Tibial artery (tissue), 4 donors: Measurements from ENCODE around the gene SERPINB5.

Experiments
- DNase-seq, 2 donors: peaks; one replicate each; pipeline ENCODE4 v3.0.0-alpha.2; 2019
- H3K27ac ChIP-seq, 2 donors: fragments of 200-600 bp; sonication (generic) in 1 of 2; 1 replicate in 1 of 2; 2 replicates in 1 of 2; pipeline ENCODE4 v1.5.1; 2018 to 2019; ENCODE audit warnings: mild to moderate bottlenecking in 1 of 2
- H3K27me3 ChIP-seq, 2 donors: fragments of 200-600 bp; sonication (generic) in 1 of 2; one replicate each; pipeline versions ENCODE4 v1.5.1 to v1.6.0; 2016 to 2019
- H3K36me3 ChIP-seq, 3 donors: fragments of 200-600 bp; sonication (generic) in 2 of 3; one replicate each; pipeline ENCODE4 v1.5.1; 2016 to 2019; ENCODE audit warnings: mild to moderate bottlenecking in 2 of 3
- H3K4me1 ChIP-seq, 4 donors: fragments of 200-600 bp; sonication (generic) in 2 of 4; 1 replicate in 3 of 4; 2 replicates in 1 of 4; pipeline ENCODE4 v1.5.1; 2016 to 2019
- H3K4me3 ChIP-seq, 2 donors: fragments of 200-600 bp; sonication (generic) in 1 of 2; 1 replicate in 1 of 2; 2 replicates in 1 of 2; pipeline ENCODE4 v1.5.1; 2018 to 2019; ENCODE audit warnings: mild to moderate bottlenecking in 2 of 2
- H3K9me3 ChIP-seq, 3 donors: fragments of 200-600 bp; sonication (generic) in 1 of 3; one replicate each; pipeline ENCODE4 v1.5.1; 2016 to 2019
- intact Hi-C: fragments of 100-400 bp; cut with DNase I; formaldehyde crosslinking; loops from one replicate; pipeline ENCODE4 v1.15.0; 2023; ENCODE audit warnings: low total_unique reads
- TF ChIP-seq, protein P1 (sequence below), 2 experiments: fragments of 200-600 bp in 1 of 2; fragments of 450-650 bp in 1 of 2; IDR thresholded peaks; one replicate each; pipeline ENCODE4 v1.5.1; 2017 to 2019; ENCODE audit warnings: antibody characterized with exemption in 2 of 2, mild to moderate bottlenecking in 1 of 2, moderate library complexity in 1 of 2

Gene SERPINB5

GRCh38 chr18:63465059-63465458, 11.7 kb upstream of the SERPINB5 start:
- H3K36me3 ChIP-seq = no peaks in the 10 kb centered on the region
- no peaks in the 10 kb centered on the region for H3K9me3 ChIP-seq
- no peak overlapping the region for H3K27ac ChIP-seq
- peaks cover 0 to 3% of the 10 kb centered on the region in 2 donors for H3K27me3 ChIP-seq
- DNase-seq = no peak
- intact Hi-C loops = no loop called here
- TF ChIP-seq, protein P1, sequence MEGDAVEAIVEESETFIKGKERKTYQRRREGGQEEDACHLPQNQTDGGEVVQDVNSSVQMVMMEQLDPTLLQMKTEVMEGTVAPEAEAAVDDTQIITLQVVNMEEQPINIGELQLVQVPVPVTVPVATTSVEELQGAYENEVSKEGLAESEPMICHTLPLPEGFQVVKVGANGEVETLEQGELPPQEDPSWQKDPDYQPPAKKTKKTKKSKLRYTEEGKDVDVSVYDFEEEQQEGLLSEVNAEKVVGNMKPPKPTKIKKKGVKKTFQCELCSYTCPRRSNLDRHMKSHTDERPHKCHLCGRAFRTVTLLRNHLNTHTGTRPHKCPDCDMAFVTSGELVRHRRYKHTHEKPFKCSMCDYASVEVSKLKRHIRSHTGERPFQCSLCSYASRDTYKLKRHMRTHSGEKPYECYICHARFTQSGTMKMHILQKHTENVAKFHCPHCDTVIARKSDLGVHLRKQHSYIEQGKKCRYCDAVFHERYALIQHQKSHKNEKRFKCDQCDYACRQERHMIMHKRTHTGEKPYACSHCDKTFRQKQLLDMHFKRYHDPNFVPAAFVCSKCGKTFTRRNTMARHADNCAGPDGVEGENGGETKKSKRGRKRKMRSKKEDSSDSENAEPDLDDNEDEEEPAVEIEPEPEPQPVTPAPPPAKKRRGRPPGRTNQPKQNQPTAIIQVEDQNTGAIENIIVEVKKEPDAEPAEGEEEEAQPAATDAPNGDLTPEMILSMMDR (IDR thresholded peaks at IDR 0.05) = no peak
- no peaks in the 10 kb centered on the region for H3K4me1 ChIP-seq
- H3K4me3 ChIP-seq = no peak overlapping the region

DNA sequence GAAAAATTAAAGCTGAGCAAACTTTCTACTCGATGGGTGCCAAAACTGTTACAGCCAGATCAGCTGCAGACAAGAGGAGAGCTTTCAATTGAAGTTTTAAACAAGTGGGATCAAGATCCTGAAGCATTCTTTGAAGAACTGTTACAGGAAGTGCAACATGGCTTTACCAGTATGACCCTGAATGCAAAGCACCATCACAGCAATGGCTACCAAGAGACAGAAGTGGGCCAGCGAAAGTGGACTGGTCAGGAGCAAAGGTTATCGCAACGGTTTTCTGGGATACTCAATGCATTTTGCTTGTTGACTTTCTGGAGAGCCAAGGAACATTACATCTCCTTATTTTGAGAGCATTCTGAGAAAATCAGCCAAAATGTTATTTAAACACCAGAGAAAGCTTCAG, 9.1 kb upstream of the SERPINB5 start:
- Histone ChIP-seq H3K9me3 (no peaks in the 10 kb centered on the region), H3K27ac (no peak overlapping the region), H3K27me3 (peaks cover 0 to 3% of the 10 kb centered on the region in 2 donors), H3K4me1 (no peaks in the 10 kb centered on the region), H3K4me3 (no peak overlapping the region), H3K36me3 (no peaks in the 10 kb centered on the region)
- TF ChIP-seq, protein P1 (IDR thresholded peaks at IDR 0.05) = no peak
- DNase-seq = no peak
- intact Hi-C loops = no loop called here

DNA sequence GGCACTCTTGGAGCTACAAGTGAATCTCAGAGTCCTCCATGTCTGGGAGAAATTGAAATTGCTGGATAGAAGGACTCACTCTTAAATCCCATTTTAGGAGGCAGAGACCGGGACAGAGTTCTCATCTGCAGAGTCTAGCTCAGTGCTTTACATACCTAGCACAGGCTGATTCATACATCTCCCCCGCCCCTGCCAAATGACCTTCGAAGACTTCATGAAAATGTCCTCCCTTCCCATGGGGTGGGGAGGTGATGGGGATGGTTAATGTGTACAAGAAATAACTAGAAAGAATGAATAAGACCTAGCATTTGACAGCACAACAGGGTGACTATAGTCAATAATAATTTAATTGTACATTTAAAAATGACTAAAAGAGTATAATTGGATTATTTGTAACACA, 8.2 kb upstream of the SERPINB5 start:
- Histone ChIP-seq H3K27ac (no peak overlapping the region), H3K4me1 (no peaks in the 10 kb centered on the region), H3K9me3 (no peaks in the 10 kb centered on the region), H3K36me3 (no peaks in the 10 kb centered on the region), H3K27me3 (peaks cover 0 to 3% of the 10 kb centered on the region in 2 donors), H3K4me3 (no peak overlapping the region)
- TF ChIP-seq, protein P1 (IDR thresholded peaks at IDR 0.05) = no peak
- intact Hi-C loops = no loop called here
- DNase-seq = no peak

GRCh38 chr18:63470751-63471150, 6.0 kb upstream of the SERPINB5 start:
- no peaks in the 10 kb centered on the region for H3K9me3 ChIP-seq
- no peaks in the 10 kb centered on the region for H3K4me1 ChIP-seq
- no peak for DNase-seq
- no peak overlapping the region for H3K27ac ChIP-seq
- H3K4me3 ChIP-seq = no peak overlapping the region
- H3K27me3 ChIP-seq = no peaks in the 10 kb centered on the region
- TF ChIP-seq, protein P1 (IDR thresholded peaks at IDR 0.05) = no peak
- intact Hi-C loops = no loop called here
- no peaks in the 10 kb centered on the region for H3K36me3 ChIP-seq

DNA sequence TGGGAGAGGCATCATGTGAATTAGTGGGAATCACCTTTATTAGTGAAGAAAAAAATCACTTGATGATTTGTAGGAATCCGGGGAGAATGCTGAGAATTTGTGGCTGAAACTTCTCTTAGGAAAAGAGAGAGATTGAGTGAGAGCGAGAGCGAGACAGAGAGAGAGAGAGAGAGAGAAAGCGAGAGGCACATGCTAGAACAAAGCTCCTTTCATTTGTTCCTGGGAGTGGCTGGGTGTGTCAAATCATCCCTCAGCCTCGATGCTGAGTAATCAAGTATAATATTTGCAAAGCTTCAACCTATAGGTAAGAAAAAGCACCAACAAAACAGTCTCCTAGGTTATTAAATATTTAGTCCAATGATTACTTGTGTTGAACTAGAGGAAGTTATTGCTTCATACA, 4.4 kb upstream of the SERPINB5 start:
- TF ChIP-seq, protein P1 (IDR thresholded peaks at IDR 0.05) = no peak
- intact Hi-C loops = no loop called here
- no peaks in the 10 kb centered on the region for H3K4me1 ChIP-seq
- no peak for DNase-seq
- no peak overlapping the region for H3K27ac ChIP-seq
- H3K27me3 ChIP-seq = no peaks in the 10 kb centered on the region
- H3K9me3 ChIP-seq = no peaks in the 10 kb centered on the region
- H3K4me3 ChIP-seq = no peak overlapping the region
- no peaks in the 10 kb centered on the region for H3K36me3 ChIP-seq

DNA sequence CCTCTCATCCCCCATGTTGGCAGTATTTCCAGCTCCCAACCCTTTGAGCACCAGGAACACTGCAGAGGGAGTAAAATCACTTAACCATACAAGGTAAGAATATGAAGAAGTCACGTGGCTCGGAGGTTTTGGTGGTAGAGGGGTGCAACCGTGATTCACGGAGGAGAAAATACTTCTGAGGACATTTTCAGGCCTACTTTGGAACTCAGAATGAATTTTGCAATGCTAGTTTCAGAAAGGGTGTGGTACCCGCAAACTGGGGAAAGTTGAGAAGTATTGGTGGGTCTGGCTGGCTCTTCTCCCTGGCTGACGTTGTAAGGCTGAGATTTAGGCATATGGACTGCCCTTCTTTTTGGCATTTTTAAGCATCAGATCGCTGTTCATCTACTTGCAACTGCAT, 442 bp downstream of the SERPINB5 start:
- Histone ChIP-seq H3K36me3 (no peaks in the 10 kb centered on the region), H3K27ac (no peak overlapping the region), H3K27me3 (peaks cover 0 to 4% of the 10 kb centered on the region in 2 donors), H3K4me3 (no peak overlapping the region), H3K9me3 (no peaks in the 10 kb centered on the region), H3K4me1 (no peaks in the 10 kb centered on the region)
- TF ChIP-seq, protein P1 (IDR thresholded peaks at IDR 0.05) = no peak
- intact Hi-C loops = no loop called here
- no peak for DNase-seq
